Stromal cell of bone marrow (primary cell): ENCODE measurements around the gene ART5.
A peak's percentile ranks its signal among the peaks of the same experiment; 100 is the strongest.
"Not testable (repeated sequence)": the region's sequence is repeated elsewhere in the genome, so short reads cannot be mapped to it uniquely, and the experiment has no call there.

Source experiments
- DNase-seq: peaks from one replicate; pipeline ENCODE4 v3.0.0-alpha.2; 2012; ENCODE audit warnings: low read depth

The ART5 gene

GRCh38 chr11:3617990-3618389, 23.8 kb downstream of the ART5 start:
- no peak for DNase-seq

DNA sequence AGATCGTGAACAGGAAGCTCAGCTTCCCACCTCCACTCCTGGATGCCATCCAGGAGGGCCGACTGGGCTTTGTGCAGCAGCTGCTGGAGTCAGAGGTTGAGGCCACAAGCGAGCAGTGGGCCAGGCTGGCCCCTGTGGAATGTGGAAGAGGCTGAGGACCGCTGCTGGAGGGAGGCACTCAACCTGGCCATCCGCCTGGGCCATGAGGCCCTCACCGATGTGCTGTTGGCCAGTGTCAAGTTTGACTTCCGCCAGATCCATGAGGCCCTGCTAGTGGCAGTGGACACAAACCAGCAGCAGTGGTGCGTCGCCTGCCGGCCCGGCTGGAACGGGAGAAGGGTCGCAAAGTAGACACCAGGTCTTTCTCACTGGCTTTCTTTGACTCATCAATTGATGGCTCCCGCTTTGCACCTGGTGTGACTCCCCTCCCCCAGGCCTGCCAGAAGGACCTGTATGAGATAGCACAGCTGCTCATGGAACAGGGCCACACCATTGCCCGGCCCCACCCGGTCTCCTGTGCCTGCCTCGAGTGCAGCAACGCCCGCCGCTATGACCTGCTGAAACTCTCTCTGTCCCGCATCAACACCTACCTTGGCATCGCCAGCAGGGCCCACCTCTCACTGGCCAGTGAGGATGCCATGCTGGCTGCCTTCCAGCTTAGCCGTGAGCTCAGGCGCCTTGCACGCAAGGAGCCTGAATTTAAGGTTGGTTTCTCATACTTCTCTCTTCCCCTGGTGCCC, 24.9 kb downstream of the ART5 start:
- DNase-seq, result no peak

GRCh38 chr11:3615998-3616397, 25.8 kb downstream of the ART5 start:
- no peak for DNase-seq

DNA sequence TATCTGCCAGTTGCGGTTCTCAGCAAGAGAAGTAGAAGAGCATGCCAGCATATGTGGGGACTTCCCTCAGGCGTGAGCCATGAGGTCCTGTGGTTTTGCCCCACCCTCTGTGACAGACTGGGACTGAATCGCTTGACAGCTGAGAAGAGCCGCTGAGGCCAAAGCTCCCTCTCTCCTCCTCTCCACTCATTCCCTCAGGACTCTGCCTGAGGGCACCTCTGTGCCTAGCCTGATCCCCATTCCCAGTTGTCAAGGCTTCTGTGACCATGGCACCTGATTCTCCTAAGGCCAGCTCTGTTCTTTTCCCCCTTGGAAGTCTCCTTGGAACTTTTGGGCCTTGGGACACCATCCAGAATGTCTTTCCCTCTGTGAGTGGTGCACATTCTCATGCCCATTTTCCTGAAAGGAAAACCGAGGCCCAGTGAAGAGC, 27.0 kb downstream of the ART5 start:
- no peak for DNase-seq

DNA sequence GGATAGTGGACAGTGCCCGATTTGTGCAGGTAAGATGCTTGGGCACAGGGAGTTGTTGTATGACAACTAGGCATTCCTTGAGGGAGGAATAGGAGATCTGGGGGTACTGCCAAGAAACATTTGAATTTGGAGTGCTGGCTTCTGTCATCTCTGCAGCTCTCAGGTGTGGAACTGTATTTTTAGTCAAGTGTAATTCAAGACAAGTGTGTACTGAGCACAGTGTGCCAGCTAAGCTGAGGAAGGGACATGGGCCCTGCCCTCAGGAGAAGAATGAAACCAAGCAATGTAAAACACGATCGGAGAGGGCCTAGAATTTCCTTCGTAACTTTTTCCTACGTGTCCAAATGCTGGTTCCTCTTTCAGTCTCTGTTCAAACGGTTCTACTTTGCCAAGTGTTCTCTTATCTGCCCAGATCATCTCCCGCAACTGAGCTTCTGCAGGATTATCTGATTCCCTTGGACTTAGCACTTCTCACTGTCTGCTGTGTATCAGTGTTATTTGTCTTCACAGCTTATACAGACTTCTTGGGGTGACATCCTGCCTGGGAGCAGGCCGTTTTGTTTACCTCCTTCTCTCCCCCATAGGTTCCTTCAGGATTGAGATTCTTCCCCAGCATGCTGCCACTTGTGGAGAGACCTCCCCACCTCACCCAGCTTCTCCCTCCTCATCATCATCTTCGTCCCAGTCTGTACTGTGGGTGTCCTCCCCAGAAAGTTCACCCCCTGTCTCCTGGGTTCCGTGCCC, 27.6 kb downstream of the ART5 start:
- DNase-seq, result no peak

DNA sequence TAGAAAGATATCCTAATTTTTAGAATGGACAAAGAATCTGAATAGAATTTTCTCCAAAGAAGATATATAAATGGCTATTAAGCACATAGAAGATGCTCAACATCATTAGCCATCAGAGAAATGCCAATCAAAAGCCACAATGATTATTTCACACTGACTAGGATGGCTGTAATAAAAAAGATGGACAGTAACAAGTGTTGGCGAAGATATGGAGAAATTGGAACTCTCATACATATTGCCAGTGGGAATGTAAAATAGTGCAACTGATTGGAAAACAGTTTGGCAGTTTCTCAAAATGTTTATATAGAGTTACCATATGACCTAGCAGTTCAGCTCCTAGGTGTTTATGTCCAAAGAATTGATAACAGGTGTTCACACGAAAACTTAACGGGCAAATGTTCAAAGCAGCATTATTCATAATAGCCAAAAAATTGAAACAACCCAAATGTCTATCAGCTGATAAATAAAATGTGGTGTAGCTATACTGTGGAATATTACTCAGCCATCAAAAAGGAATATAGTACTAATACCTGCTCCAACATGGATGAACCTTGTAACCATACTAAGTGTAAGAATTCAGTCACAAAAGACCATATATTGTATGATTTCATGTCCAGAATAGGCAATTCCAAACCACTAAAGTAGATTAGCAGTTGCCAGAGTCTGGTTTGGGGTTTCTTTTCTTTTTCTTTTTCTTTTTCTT, 29.7 kb downstream of the ART5 start:
- no peak for DNase-seq

GRCh38 chr11:3610846-3611245, 30.9 kb downstream of the ART5 start:
- no peak for DNase-seq

GRCh38 chr11:3609416-3610265, 32.2 kb downstream of the ART5 start:
- peak; percentile 13 for DNase-seq

GRCh38 chr11:3605771-3606203, 36.0 kb downstream of the ART5 start:
- no peak for DNase-seq

DNA sequence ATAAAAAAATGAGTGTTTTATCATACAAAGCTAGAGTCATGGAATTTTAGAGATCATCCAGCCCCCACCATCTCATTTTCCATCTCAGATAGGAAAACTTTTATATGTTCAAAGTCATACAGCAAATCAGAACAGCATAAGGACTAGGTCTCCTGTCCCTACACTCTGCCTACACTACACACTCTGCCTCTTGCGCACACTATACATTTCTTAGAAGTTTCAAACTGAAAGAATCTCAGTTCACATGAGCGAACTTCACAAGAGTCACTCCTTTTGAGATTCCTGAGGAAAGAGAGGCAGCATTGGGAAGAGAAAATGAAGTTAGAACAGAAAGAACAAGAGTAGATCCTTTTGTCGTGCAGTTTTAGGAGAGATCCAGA, 36.5 kb downstream of the ART5 start:
- DNase-seq, result no peak

GRCh38 chr11:3604167-3604566, 37.6 kb downstream of the ART5 start:
- no peak for DNase-seq

DNA sequence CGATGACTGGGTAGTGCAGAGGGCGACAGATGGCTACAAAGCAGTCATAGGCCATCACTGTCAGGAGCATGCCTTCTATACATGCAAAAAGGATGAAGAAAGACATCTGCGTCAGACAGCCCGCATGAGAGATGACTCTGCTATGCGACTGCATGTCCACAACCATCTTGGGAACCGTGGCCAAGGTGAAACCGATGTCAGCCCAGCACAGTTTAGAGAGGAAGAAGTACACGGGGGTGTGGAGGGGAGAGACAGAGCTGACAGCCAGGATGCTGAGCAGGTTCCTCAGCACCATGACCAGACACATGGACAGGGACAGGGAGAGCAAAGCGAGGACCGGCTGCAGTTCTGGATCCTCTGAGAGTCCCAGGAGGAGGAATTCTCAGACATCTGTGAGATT, 41.6 kb downstream of the ART5 start:
- not testable (repeated sequence) for DNase-seq

GRCh38 chr11:3597743-3598142, 44.0 kb downstream of the ART5 start:
- DNase-seq, result not testable (repeated sequence)

- not testable (repeated sequence) for DNase-seq
Observed at GRCh38 chr11:3591326-3591725, 50.5 kb downstream of the ART5 start.

DNA sequence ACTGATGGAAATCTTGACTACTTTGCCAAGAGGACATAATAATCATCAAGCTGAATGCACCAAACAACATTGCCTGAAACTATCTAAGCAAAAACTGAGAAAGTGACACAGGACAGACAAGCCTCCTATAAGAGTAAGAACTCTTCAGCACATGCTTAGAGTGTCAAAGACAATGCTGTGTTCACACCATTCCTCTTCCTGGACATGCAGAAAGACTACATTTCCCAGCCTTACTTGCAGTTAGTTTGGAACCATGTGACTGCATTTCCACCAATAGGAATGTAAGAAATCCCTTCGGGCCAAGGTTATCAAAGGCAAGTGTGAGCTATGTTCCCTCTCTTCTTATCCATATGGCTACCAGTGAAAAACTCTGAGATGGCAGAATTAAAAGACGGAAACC, 51.6 kb downstream of the ART5 start:
- DNase-seq, result not testable (repeated sequence)

DNA sequence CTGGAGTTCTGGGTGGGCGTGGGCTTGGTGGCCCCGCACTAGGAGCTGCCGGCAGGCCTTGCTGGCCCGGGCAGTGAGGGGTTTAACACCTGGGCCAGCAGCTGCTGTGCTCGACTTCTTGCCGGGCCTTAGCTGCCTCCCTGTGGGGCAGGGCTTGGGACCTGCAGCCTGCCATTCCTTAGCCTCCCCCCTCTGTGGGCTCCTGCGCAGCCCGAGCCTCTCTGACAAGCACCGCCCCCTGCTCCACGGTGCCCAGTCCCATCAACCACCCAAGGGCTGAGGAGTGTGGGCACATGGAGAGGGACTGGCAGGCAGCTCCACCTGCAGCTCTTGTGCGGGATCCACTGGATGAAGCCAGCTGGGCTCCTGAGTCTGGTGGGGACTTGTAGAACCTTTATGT, 53.0 kb downstream of the ART5 start:
- not testable (repeated sequence) for DNase-seq
